NCI-H460 (cell line): ENCODE measurements around the gene IFRD2. TPM values are rescaled to one million over a fixed set of nuclear protein-coding genes. Genes with fewer than 3 reads are reported as not detected.
A peak's percentile ranks its signal among the peaks of the same experiment; 100 is the strongest.
"Not testable (repeated sequence)": the region's sequence is repeated elsewhere in the genome, so short reads cannot be mapped to it uniquely, and the experiment has no call there.

Source experiments
- DNase-seq: peaks from one replicate; pipeline ENCODE4 v3.0.0-alpha.2; 2016; ENCODE audit warnings: low read depth; ENCODE audit errors: extremely low read depth
- total RNA-seq: library from RNA; depleted of rRNA; stranded (reverse); fragments of >200 nt; shearing (Covaris generic); gene quantifications from 2 replicates; pipeline ENCODE4 v1.2.3, GENCODE V29; 2014

Gene IFRD2
- total RNA-seq, 1 experiment from 2014 or later, result 116 TPM

DNA sequence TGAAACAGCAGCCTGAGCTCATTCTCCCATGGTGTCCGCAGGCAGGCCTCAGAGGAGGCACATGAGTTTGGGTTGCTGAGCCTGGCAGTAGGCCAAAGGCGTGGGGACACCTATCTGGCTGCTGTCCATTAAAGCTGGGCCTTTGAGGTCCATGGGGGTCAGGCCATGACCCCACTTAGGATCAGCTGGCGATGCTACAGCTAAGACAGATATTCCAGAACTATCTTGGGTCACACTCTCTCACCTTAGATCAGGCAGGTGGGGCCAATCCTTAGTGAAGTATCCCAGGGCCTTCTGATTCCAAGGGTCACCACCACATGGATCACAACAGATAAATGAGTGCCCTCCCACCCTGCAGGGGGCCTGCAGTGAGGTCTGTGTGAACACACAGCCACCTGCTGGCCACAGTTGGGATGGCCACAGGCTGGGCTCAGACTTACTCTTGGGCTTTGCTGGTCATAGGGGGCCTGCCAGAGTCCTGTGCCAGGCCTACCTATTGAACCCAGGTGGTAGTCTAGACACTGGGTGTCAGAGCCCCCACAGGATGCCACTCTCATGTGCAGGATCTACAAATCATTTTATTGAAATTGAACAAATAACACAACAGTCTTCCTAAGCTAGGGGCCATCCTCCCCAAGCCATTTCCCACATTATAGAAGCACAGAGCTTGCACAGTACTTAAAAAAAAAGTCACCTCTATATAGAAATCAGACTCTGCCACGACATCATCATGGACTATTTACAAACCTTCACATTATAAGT lies 32.3 kb upstream of the IFRD2 start:
- peak; percentile 54 for DNase-seq

DNA sequence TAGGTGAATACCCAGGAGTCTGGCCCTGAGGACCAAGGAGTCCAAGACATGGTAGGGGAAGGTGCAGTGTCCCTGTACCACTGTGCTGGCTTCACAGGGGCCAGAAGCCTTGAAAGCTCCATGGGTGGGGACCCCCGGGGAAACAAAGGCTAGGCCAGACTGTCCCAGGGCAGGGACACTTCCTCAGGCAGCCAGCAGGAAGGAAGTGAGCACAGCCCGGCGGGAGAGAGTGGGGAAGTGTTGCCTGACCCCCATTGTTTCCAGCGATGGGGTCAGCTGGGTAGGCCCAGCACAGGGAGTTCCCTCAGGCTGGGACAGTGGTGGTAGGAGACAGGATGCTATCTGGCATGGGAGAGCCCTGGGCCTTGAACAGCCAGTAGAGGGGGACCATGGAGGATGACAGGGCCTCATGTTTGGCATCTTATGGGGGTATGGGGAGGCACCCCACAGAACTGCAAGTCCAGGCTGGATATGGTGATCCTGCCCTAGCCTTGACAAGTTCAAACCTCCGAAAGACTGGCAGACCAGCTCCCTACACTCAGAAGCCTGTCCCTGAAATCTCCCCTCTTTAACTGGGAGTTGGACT lies 31.5 kb upstream of the IFRD2 start:
- DNase-seq, result no peak

DNA sequence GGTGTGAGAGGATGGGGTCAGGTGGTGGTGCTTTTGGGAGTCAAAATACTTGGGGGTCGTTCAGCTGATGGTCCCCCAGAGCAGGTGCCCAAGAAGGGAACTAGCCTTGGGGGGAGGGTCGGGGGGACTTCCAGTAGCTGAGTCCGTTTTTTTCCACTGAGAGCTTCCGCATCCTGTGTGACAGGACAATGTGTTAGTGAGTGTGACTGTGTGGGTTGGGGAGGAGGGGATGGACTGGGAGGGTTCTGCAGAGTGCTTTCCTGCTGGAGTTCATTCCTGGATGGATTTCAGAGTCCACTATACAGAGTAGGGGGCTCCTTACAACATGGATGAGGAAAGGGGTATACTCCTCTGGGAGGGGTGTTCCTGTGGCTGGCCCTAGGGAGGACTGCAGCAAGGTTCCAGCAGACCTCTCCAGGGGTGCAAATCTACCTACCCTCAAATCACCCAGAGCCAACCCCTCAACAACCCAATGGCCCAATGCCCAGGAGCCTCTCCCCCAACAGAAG lies 30.9 kb upstream of the IFRD2 start:
- no peak for DNase-seq

DNA sequence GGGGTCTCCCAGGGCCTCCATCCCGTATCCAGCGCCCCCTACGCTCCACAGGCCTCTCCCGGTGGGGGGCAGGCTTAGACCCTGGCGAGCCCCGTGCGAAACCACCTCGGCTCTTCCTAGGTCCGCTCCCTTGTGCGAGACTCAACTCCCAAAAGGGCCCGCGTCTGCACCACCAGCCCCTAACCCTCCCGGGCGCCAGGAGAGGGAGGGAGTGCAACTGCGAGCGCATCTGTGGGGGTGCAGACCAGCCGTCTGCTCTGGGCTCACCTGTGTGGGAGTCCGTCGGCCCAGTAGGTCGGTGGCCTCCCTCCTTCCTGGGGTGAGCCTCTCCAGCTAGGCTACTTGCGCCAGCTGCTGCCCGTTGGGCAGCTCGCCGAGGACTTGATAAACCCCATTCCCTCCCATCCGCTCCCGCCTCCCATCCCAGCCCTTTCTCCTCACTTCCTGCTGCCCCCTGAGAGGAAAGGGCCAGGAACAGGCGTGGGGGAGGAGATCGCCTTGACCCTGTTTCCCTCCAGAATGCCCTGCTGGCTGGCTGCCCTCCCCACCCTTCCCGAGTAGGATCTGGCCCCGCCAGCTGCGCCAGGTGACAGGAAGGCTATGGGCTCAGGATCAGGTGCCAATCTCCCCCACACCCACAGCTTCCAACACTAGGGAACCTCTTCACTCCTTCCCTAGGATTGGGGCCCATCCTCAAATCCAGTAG lies 30.3 kb upstream of the IFRD2 start, which contains the start of gene HYAL2:
Gene HYAL2 (minus strand): TSS at position 360 of the 706 bp plus-strand sequence. CDS start 2,256 bp downstream, outside the sequence.
- no peak for DNase-seq

DNA sequence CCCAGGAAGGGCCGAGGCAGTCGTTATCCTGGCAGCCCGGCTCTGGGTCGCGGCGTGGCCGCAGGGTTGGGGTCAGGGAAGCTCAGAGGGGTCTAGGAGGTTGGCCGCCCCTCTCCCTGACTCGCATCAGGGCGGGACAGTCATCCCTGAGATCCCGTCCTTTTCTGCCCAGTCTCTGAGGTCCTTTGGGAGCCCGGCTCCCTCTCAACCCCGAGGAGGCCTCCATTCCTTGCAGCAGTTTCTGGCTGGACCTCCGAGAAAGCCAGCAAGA lies 29.8 kb upstream of the IFRD2 start:
- DNase-seq, result no peak

DNA sequence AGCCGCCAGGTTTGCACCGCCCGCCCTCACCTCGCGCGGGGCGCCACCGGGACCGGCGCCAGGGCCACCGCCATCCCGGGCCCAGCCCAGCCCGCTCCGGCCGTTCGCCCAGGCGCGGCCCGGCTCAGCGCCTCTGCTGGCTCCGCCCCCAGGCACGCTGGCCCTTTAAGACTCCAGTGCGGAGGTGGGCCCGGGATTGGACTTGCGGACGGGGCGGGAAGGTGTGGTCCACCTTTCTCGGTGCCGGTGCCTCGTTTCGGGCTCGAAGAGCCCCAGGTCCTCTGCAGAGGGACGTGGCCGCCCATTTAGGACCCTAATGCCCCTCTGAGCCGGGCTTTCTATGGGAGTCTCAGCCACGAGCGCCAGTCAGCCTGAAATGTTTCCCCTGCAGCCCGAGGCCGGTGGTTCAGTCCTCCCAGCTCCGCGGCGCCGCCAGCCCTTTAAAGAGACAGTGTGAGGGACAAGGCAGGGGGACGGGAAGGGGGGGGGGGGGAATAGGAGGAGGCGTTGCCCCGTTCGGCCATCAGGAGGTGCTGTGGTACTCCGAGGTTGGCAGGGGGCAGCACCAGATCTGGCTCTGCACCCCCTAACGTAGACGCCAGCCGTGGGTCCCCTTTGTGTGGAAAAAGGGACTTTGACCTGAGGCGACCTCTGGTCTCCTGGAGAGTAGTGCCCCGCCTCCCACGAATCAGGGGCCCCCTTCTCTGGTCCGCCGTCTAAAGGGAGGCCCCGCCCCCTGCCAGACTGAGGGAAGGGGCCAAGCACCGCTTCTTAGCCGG lies 29.3 kb upstream of the IFRD2 start:
- peak; percentile 77 for DNase-seq

DNA sequence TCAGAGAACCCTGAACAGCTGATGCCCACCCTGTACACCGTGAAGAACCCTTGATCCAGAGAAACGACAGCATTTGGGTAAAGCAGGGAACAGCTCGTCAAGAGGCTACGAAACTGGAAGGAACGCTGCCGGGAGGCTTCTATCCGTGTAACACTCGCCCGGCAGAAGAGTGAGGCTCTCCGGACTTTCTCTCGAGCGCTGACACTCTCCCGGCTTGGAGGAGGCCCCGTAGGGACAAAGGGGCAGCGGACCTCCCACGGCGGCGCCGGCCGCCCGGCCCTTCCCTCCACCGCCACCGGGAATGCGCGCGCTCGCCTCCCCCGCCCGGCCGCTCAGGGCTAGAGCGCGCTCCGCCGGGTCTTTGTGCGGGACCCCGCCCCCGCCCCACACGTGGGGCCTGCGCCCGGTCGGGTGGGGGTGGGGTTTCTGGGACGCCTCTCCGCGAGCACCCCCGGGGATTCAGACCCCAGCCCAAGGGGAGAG lies 28.7 kb upstream of the IFRD2 start:
- peak; percentile 56 for DNase-seq

DNA sequence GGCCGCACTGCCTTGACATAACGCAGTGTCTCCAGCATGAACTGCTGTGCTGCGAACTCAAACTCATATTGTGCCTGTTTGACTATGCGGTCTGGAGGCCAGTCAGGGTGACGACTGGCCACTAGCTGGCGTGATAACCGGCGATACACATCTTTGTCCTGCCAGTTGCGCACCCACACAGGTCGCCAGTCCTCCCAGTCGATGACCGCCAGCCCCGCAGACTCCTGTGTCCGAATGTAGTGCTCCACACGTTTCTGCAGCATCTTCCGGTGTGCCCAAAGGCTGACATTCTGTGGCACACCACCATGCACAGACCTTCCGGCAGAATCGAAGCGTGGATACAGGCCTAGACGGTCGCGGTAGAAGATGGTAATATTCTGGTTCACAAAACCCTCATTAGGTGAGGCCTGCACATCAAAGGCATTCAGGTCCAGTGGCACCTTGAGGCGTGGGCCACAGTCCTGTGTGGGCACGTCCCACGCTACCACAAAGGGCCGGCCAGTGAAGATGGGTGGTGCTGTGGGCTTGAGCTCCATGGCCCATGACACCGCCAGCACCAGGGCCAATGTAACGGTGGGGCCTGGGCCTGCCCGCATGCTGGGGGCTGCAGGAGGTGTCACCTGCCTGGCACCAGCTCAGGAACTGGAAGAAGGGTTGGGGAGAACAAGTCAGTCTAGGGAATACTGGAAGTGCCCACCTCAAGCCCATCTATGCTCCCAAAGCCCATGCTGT lies 27.8 kb upstream of the IFRD2 start:
- DNase-seq, result no peak

DNA sequence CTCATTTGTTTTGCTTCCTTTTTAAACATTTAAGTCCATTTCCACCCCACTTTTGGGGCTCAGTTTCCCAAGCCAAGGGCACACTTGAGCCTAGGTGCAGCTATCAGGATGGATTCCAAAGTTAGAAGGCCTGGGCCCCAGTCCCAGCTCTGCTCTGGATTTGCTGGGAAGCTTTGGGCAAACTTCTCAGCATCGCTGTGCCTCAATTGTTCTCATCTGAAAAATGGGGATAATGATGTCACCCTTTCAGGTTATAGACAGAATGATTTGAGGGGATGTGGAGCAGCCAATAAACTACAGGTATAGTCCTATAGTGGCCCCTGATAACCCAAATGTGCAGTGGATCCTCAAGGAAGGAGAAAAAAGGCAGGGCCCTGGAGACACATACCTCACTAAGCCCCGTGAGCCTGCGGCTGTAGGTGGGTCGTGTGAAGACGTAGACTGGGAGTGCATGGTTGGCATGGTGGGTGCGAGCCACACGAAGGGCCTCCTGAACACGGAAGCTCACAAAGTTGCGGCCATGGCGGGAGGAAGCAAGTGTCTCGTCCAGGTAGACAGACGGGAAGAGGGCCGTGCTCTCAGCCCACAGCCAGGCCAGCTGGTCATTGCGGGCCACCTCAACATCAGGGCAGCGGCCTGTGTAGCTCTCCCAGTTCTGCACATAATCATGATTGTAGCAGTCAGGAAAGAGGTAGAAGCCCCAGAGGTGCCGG lies 27.1 kb upstream of the IFRD2 start:
- DNase-seq, result no peak

DNA sequence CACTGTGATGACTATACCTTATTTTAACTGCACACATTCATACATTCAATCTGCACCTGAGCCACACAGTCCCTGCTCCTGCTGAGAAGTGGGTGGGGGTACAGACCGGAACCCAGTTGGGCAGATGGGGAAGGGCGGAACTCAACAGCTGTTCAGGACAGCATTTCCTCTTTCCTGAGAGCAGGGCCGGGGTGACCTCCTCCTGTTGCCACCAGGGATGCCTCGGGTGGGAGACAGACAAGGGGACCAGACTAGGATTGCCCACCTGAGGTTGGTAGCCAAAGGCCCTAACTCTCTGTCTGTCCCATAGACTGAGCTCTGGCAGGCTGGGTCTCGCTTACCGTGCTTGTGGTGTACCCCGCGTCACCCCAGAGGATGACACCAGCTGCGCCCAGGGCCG lies 26.4 kb upstream of the IFRD2 start:
- DNase-seq, result no peak

DNA sequence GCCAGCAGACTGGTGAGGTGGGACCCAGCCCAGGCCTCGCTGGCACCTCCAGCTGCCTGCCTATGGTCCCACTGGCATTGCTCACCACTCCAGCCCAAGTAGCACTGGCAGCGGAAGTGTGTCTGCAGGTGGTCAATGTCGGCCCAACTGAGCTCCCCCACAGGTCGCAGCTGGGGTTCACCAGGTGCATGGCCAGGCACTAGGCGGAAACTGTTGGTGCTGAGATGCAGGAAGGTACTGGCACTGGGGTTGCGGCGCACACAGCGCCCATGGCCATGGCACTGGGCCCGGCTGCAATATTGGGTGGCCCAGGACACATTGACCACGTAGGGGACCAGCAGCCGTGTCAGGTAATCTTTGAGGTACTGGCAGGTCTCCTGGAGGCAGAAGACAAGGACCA lies 25.9 kb upstream of the IFRD2 start:
- no peak for DNase-seq

DNA sequence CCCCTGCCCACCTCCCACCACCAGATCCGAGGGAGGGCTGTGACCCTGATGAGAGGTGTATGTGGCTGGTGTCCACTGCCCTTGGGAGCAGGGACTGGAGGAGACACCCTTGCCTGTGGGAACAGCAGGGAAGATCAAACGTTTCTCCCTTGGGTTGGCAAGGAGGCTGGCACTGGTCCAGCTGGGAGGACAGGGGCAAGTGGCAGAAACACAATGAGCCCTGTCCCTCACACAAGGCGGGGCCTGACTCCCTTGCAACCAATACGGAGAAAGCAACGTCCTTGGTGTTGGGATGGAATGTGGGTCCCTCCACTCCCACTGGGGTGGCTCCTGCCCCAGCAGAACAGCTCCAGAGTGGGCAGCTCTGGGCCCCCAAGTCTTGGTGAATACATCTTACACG lies 25.1 kb upstream of the IFRD2 start:
- no peak for DNase-seq

DNA sequence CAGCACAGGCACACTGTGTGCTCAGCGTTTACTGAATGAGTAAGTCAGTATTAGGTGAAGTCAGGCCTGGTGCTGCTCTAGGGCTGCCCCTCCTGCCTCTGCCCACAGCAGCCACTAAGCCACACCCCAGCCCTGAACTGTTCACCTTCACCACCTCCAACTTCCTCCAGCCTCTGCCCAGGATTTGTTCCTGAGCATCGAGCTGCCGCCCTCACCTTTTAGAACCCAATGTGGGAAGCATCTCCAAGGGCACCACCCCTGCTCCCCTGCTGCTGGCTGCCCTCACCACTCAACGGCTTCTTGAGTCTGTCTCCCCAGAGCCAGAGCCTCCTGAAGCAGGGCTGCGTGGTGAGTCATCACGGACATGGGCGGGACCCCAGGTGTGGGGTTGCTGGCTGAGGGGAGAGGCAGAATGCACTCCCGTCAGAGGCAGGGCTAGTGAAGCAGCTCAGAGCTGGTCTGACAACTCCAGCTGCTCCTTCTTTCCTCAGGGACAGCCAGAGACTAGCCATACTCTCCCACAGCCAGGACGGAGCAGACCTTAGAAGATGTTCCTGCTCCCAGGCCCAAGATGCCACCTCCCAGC lies 24.5 kb upstream of the IFRD2 start:
- no peak for DNase-seq

DNA sequence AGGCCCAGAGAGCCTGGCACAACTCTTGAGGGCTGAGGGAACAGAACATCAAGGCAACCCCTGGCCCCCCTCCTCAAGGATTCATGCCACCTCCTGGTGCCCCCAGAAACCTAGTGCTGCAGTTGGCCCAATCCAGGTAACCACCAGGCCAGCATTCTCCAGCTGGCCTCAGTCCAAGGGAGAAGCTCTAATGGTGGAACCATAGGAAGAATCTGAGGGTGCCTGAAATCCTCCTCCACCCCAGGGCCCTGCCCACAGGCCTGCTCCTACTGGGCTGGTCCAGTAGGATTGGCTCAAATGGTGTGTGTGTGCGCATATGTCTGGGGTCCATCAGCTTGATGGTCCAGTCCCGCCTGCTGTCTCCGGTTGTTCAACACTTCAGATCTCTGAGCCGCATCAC lies 22.6 kb upstream of the IFRD2 start:
- no peak for DNase-seq

DNA sequence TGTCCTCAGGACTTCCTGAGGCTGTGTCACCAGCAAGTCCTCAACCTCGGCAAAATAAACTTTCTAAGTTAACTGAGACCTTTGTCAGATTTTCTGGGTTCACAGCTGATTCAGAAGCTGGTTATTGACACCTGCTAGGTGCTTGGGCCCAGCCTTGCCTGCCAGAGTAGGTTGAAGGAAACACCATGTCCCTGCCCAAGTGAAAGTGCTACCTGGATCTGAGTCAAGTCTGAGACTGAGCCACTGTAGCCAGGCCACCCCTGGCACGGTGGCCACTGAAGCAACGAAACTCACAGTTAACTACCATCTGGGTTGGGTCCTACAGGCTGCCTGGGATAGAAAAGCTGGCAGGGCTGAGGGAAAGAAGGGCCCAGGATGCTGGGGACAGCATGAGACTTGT lies 22.1 kb upstream of the IFRD2 start:
- no peak for DNase-seq

DNA sequence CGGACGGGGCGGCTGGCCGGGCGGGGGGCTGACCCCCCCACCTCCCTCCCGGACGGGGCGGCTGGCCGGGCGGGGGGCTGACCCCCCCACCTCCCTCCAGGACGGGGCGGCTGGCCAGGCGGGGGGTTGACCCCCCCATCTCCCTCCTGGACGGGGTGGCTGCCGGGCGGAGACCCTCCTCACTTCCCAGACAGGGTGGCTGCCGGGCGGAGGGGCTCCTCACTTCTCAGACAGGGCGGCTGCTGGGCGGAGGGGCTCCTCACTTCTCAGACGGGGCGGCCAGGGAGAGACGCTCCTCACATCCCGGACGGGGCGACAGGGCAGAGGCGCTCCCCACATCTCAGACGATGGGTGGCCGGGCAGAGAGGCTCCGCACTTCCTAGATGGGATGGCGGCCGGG lies 19.8 kb upstream of the IFRD2 start:
- DNase-seq, result not testable (repeated sequence)

DNA sequence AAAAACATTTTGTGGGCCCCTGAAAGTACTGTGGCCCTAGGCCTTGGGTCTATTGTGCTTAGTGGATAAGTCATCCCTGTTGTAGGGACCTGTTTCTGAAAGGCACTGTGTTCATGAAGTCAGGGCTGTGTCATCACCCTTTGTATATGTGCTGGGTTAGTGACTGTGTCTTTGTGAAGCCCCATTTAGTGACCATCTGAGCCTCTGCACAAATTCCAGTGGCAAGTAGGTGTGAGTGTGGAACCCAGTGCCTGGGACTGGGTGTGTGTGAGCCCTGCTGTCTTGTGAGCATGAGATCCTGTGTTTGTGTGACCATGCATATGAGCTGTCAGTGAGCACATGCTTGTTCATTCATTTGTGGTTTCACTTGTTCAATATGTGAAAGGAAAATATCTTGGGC lies 12.4 kb upstream of the IFRD2 start:
- DNase-seq, result no peak

DNA sequence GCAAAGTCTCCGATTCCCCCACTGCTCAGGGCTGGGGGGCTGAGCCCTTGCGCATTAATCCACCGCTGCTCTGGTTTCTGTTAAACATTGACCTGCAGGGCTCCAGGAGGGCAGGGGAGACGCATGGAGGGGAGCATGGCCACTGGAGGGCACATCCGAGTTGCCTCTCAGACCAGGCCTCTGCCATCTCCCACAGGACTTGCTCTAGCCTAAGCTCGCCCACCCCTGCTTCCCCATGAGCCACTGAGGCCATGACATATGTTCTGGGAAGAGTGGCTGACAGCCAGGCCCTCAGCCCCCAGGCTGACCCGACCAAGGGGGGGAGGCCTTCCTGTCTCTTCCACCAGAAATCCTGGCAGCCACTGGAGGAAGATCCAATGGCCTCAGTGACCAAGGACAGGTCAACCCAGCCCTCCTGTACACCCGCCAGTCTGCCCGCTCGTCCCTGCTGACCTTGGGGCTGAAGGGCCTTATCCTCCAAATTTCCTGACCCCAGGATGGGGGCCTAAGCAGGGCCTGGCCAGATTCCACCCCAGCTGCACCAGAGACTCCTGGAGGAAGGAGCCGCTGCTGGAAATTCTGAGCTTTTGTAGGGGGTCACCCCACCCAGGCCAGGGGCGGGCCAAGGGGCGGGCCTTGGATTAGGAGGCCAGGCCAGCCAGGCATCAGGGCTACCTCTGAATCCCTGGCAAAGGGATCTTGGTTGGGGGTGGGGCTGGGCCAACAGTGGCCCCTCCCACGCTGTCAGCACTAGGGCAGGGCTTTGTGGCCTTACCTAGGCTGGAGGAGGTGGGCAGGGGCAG lies 11.0 kb upstream of the IFRD2 start, which contains the start of gene HYAL1:
Gene HYAL1 (minus strand): TSS at position 562 of the 803 bp plus-strand sequence. CDS start 618 bp downstream, outside the sequence.
- DNase-seq, result no peak
